Measurements from ENCODE around the gene IMMP2L. TPM values are rescaled to one million over a fixed set of nuclear protein-coding genes. Genes with fewer than 3 reads are reported as not detected.

Gene IMMP2L
- total RNA-seq, 1 experiment from 2014 or later = 17.2 TPM

DNA sequence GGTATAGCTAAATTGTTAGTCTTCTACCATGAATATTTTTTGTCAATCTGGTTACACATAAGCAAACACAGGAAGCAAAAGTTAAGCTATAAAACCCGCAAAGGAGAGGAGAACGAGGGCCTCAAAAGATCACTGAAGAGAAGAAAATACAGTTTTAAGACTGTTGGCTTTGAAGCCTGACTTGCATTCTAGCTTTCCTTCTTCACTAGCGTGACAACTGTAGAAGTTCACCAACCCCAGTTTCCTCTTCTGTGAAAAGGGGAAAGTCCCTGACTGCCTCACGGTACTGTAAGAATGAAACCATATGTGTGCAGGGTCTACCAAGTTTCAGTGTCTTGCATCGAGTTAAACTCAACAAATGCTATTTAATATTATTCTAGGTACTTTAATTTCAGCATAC, 478.9 kb downstream of the IMMP2L start:
- Histone ChIP-seq H3K4me3 (ENCODE audit: low read length) (no peak overlapping the region), H3K27ac (ENCODE audit: low read length) (no peak overlapping the region), H3K9me3 (ENCODE audit: low read length) (0 out of 2 replicates have a peak, but pooled peaks cover 3% of the 10 kb centered on the region), H3K4me2 (ENCODE audit: low read depth, low read length, poor library complexity, severe bottlenecking) (no peak overlapping the region), H3K79me2 (ENCODE audit: low read length) (no peaks in the 10 kb centered on the region), H2AFZ (ENCODE audit: low read length) (no peak overlapping the region), H3K4me1 (ENCODE audit: low read length) (no peaks in the 10 kb centered on the region), H3K36me3 (ENCODE audit: insufficient read depth, low read length) (no peaks in the 10 kb centered on the region), H3K27me3 (ENCODE audit: low read length) (no peaks in the 10 kb centered on the region), H3K9ac (ENCODE audit: low read length) (no peak overlapping the region), H3K9me2 (replicated peaks; ENCODE audit: insufficient read depth, low read length) (no peaks in the 10 kb centered on the region), H4K20me1 (ENCODE audit: insufficient read depth, low read depth, low read length) (no peaks in the 10 kb centered on the region)
- DNase-seq = no peak

GRCh38 chr7:111082351-111082750, 479.9 kb downstream of the IMMP2L start:
- Histone ChIP-seq H3K27me3 (ENCODE audit: low read length) (no peaks in the 10 kb centered on the region), H3K4me3 (ENCODE audit: low read length) (no peak overlapping the region), H3K4me2 (ENCODE audit: low read depth, low read length, poor library complexity, severe bottlenecking) (no peak overlapping the region), H4K20me1 (ENCODE audit: insufficient read depth, low read depth, low read length) (no peaks in the 10 kb centered on the region), H3K9ac (ENCODE audit: low read length) (no peak overlapping the region), H3K9me2 (replicated peaks; ENCODE audit: insufficient read depth, low read length) (no peaks in the 10 kb centered on the region), H3K4me1 (ENCODE audit: low read length) (no peaks in the 10 kb centered on the region), H3K79me2 (ENCODE audit: low read length) (no peaks in the 10 kb centered on the region), H3K27ac (ENCODE audit: low read length) (no peak overlapping the region), H3K9me3 (ENCODE audit: low read length) (0 out of 2 replicates have a peak, but pooled peaks cover 3% of the 10 kb centered on the region), H2AFZ (ENCODE audit: low read length) (no peak overlapping the region), H3K36me3 (ENCODE audit: insufficient read depth, low read length) (no peaks in the 10 kb centered on the region)
- no peak for DNase-seq

DNA sequence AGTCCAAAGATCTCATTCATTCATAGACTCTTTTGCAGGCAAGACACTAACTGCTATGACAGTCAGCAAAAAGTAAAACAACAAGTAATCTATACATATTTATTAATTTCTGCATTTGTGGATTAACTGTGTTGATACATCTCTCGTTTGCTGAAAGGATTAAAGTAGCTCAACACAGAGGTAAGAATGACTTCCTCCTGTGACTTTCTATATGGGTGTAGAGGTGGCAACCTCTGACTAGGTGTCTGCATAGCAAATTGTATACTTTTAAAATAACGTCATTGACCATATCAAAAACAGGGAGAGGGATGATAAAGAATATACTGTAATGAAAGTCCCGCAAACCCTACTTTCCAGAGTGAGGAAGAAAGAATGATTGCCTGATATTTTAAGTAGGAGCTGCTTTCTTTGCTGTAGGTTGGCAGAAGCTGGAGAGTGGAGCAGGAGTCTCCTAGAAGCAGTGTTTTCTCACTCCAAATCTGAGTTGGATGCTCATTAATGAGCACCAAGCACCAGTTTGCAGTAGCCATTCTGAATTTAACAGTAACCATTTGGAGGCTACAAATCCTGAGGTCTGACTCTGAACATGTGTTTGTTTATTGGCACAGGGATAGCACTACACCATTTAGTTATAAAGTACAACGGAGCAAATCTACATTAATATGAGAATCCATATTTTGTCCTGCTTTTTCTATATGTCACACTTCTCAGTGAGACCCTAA, 480.6 kb downstream of the IMMP2L start:
- H3K4me1 ChIP-seq (ENCODE audit: low read length) = no peaks in the 10 kb centered on the region
- no peaks in the 10 kb centered on the region for H4K20me1 ChIP-seq (ENCODE audit: insufficient read depth, low read depth, low read length)
- no peak overlapping the region for H3K4me2 ChIP-seq (ENCODE audit: low read depth, low read length, poor library complexity, severe bottlenecking)

DNA sequence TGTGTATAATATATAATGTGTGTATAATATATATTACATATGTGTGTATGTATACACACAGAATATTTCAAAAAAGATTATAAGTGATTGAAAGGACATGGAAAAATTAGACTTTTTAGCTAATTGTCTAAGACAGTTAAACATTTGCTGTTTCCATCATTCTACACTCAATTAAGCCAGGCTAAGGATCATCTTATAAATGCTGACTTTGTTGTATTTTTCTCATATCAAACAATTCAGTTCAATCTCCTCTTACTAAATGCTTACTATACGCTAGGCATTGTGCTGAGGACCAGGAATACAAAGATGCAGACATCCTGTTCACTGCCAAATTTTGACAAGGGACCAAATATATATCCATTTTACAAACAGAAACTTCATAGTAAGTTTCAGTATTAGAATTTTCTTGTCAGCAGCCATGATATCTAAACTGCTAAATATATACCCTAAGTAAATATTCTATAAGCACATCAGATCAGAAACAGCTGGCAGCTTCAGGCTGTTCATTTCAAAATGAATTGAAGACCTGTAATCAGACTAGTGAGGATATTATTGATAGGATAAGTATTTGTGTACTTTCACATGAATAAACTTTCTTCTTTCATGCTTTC, 481.7 kb downstream of the IMMP2L start:
- Histone ChIP-seq H3K4me3 (ENCODE audit: low read length) (no peak overlapping the region), H3K27ac (ENCODE audit: low read length) (no peak overlapping the region), H3K79me2 (ENCODE audit: low read length) (no peaks in the 10 kb centered on the region), H3K9ac (ENCODE audit: low read length) (no peak overlapping the region), H4K20me1 (ENCODE audit: insufficient read depth, low read depth, low read length) (no peaks in the 10 kb centered on the region), H3K9me3 (ENCODE audit: low read length) (0 out of 2 replicates have a peak, but pooled peaks cover 3% of the 10 kb centered on the region), H3K27me3 (ENCODE audit: low read length) (no peaks in the 10 kb centered on the region), H3K9me2 (replicated peaks; ENCODE audit: insufficient read depth, low read length) (no peaks in the 10 kb centered on the region), H2AFZ (ENCODE audit: low read length) (no peak overlapping the region), H3K36me3 (ENCODE audit: insufficient read depth, low read length) (no peaks in the 10 kb centered on the region), H3K4me1 (ENCODE audit: low read length) (no peaks in the 10 kb centered on the region), H3K4me2 (ENCODE audit: low read depth, low read length, poor library complexity, severe bottlenecking) (no peak overlapping the region)
- DNase-seq = no peak

More for the DNA sequence above, 480.6 kb downstream of the IMMP2L start:
- H3K4me3 ChIP-seq (ENCODE audit: low read length) = no peak overlapping the region
- no peaks in the 10 kb centered on the region for H3K9me2 ChIP-seq (replicated peaks; ENCODE audit: insufficient read depth, low read length)
- H3K79me2 ChIP-seq (ENCODE audit: low read length) = no peaks in the 10 kb centered on the region
- H3K36me3 ChIP-seq (ENCODE audit: insufficient read depth, low read length) = no peaks in the 10 kb centered on the region
- no peaks in the 10 kb centered on the region for H3K27me3 ChIP-seq (ENCODE audit: low read length)
- no peak overlapping the region for H2AFZ ChIP-seq (ENCODE audit: low read length)
- H3K9me3 ChIP-seq (ENCODE audit: low read length) = 0 out of 2 replicates have a peak, but pooled peaks cover 3% of the 10 kb centered on the region
- H3K27ac ChIP-seq (ENCODE audit: low read length) = no peak overlapping the region
- DNase-seq = no peak
- no peak overlapping the region for H3K9ac ChIP-seq (ENCODE audit: low read length)

DNA sequence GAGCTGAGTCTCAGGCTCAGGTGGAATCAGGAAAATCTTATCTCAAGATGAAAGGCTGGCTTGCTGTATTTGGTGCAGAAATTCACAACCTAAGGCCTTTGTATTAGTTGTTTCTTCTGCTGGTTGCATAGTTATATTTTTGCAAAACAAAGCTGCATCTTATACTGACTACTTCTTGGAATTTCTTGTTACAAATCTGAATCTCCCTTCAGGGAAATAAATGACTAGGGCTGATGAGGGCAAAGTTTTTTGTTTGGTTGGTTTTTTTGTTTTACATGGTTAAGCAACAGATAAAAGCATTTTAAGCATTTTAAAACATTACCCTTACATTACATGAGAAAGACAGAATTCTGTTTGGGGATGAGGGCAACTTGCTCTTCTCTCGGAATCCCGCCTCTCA, 485.3 kb downstream of the IMMP2L start:
- H3K79me2 ChIP-seq (ENCODE audit: low read length) = no peaks in the 10 kb centered on the region
- H3K9me2 ChIP-seq (replicated peaks; ENCODE audit: insufficient read depth, low read length) = no peaks in the 10 kb centered on the region
- DNase-seq = no peak
- H4K20me1 ChIP-seq (ENCODE audit: insufficient read depth, low read depth, low read length) = no peaks in the 10 kb centered on the region
- no peaks in the 10 kb centered on the region for H3K27me3 ChIP-seq (ENCODE audit: low read length)
- no peak overlapping the region for H3K27ac ChIP-seq (ENCODE audit: low read length)
- H3K9me3 ChIP-seq (ENCODE audit: low read length) = peaks cover 7% of the 10 kb centered on the region; the same call in 1 of the 2 replicates
- no peak overlapping the region for H3K9ac ChIP-seq (ENCODE audit: low read length)
- no peaks in the 10 kb centered on the region for H3K4me1 ChIP-seq (ENCODE audit: low read length)
- no peak overlapping the region for H3K4me2 ChIP-seq (ENCODE audit: low read depth, low read length, poor library complexity, severe bottlenecking)
- H2AFZ ChIP-seq (ENCODE audit: low read length) = no peak overlapping the region
- no peaks in the 10 kb centered on the region for H3K36me3 ChIP-seq (ENCODE audit: insufficient read depth, low read length)
- no peak overlapping the region for H3K4me3 ChIP-seq (ENCODE audit: low read length)

- Histone ChIP-seq H3K9me2 (replicated peaks; ENCODE audit: insufficient read depth, low read length) (no peaks in the 10 kb centered on the region), H3K9ac (ENCODE audit: low read length) (no peak overlapping the region), H3K9me3 (ENCODE audit: low read length) (peaks cover 7% of the 10 kb centered on the region; the same call in 1 of the 2 replicates), H3K4me2 (ENCODE audit: low read depth, low read length, poor library complexity, severe bottlenecking) (no peak overlapping the region), H3K27me3 (ENCODE audit: low read length) (no peaks in the 10 kb centered on the region), H3K27ac (ENCODE audit: low read length) (no peak overlapping the region), H2AFZ (ENCODE audit: low read length) (no peak overlapping the region), H3K4me1 (ENCODE audit: low read length) (no peaks in the 10 kb centered on the region), H3K36me3 (ENCODE audit: insufficient read depth, low read length) (no peaks in the 10 kb centered on the region), H3K4me3 (ENCODE audit: low read length) (no peak overlapping the region), H4K20me1 (ENCODE audit: insufficient read depth, low read depth, low read length) (no peaks in the 10 kb centered on the region), H3K79me2 (ENCODE audit: low read length) (no peaks in the 10 kb centered on the region)
- DNase-seq = no peak
These were observed 486.1 kb downstream of the IMMP2L start for GRCh38 chr7:111076205-111076604.

- H3K36me3 ChIP-seq (ENCODE audit: insufficient read depth, low read length) = no peaks in the 10 kb centered on the region
- H3K4me3 ChIP-seq (ENCODE audit: low read length) = no peak overlapping the region
- H3K9me3 ChIP-seq (ENCODE audit: low read length) = peaks cover 4% of the 10 kb centered on the region; the same call in 1 of the 2 replicates
- no peaks in the 10 kb centered on the region for H3K79me2 ChIP-seq (ENCODE audit: low read length)
- no peak for DNase-seq
- H3K4me2 ChIP-seq (ENCODE audit: low read depth, low read length, poor library complexity, severe bottlenecking) = no peak overlapping the region
- H3K9me2 ChIP-seq (replicated peaks; ENCODE audit: insufficient read depth, low read length) = no peaks in the 10 kb centered on the region
- no peaks in the 10 kb centered on the region for H3K4me1 ChIP-seq (ENCODE audit: low read length)
- no peaks in the 10 kb centered on the region for H3K27me3 ChIP-seq (ENCODE audit: low read length)
- no peak overlapping the region for H3K9ac ChIP-seq (ENCODE audit: low read length)
- no peak overlapping the region for H2AFZ ChIP-seq (ENCODE audit: low read length)
- H3K27ac ChIP-seq (ENCODE audit: low read length) = no peak overlapping the region
- no peaks in the 10 kb centered on the region for H4K20me1 ChIP-seq (ENCODE audit: insufficient read depth, low read depth, low read length)
These were observed 486.8 kb downstream of the IMMP2L start for GRCh38 chr7:111075498-111075897.

DNA sequence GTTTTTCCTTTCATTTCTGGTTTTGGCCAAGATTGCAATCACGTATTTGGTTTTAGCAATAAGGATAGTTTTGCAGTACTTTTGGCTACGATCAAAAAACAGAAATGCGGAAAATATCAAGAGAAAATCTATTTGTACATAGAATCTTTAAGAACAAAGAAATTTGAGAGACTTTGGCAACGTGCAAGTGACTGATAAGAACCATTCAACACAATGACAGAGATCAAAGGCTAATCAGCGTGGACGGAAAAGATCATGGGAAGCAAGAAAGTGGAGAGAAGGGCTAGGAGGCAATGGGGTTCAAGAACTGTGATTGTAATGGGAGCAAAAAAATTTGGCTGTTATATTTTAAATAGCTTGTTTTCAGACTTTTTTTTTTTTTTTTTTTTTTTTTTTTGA, 487.5 kb downstream of the IMMP2L start:
- Histone ChIP-seq H3K36me3 (ENCODE audit: insufficient read depth, low read length) (no peaks in the 10 kb centered on the region), H3K79me2 (ENCODE audit: low read length) (no peaks in the 10 kb centered on the region), H3K9me3 (ENCODE audit: low read length) (peaks cover 4% of the 10 kb centered on the region; the same call in 1 of the 2 replicates), H3K4me1 (ENCODE audit: low read length) (no peaks in the 10 kb centered on the region), H3K9me2 (replicated peaks; ENCODE audit: insufficient read depth, low read length) (no peaks in the 10 kb centered on the region), H2AFZ (ENCODE audit: low read length) (no peak overlapping the region), H3K27ac (ENCODE audit: low read length) (no peak overlapping the region), H3K4me2 (ENCODE audit: low read depth, low read length, poor library complexity, severe bottlenecking) (no peak overlapping the region), H3K27me3 (ENCODE audit: low read length) (no peaks in the 10 kb centered on the region), H3K4me3 (ENCODE audit: low read length) (no peak overlapping the region), H3K9ac (ENCODE audit: low read length) (no peak overlapping the region), H4K20me1 (ENCODE audit: insufficient read depth, low read depth, low read length) (no peaks in the 10 kb centered on the region)
- no peak for DNase-seq

Measured in Karpas-422 (cell line).